ENCODE results near the gene GLYATL2.

The GLYATL2 gene

DNA sequence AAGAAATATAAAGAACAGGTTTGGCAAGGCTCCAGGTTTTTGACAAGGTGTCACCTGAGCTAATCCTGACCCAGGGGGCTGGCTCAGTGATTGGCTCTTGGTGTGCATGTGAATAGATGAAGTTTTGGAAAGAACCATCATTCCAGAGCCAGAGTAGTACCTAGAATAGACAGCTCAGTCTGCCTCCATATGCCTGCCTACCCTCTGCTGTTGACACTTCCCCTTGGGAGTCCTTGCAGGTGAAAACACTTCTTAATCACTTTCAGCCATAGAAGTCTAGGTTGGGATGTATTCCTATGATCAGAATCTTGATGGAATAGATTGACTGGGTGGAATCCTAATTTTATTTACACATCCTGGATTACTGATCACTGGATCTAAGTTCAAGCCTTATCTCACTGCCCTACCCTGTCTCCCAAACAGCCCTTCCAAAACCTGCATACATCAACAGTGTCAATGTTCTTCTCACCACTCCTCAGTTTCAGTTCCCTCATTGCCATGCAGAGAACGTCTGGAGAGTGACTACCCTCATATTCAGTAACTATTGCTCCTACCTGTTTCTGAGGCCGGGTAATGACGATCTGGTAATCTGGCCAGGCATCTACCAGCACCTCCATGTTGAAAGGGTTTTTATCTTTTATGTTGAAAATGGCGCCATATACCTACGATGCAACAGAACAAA lies 6.7 kb downstream of the GLYATL2 start:
- TF ChIP-seq CTCF (conservative IDR thresholded peaks at IDR 0.05; ENCODE audit: low read depth) = no peak
- ChIA-PET POLR2A (ENCODE audit: low non-redundant PET) (no interaction called here), CTCF (no interaction called here)

GRCh38 chr11:58832056-58832645 lies 12.4 kb downstream of the GLYATL2 start:
- H3K27ac ChIP-seq = no peak overlapping the region
- CTCF ChIA-PET = no interaction called here
- TF ChIP-seq CTCF (conservative IDR thresholded peaks at IDR 0.05; ENCODE audit: low read depth) = no peak
- POLR2A ChIA-PET (ENCODE audit: low non-redundant PET) = no interaction called here
- peak; percentile 4 for DNase-seq (ENCODE audit: low spot score)

More for the DNA sequence above, 6.7 kb downstream of the GLYATL2 start:
- no peak overlapping the region for H3K27ac ChIP-seq
- DNase-seq (ENCODE audit: low spot score) = no peak

DNA sequence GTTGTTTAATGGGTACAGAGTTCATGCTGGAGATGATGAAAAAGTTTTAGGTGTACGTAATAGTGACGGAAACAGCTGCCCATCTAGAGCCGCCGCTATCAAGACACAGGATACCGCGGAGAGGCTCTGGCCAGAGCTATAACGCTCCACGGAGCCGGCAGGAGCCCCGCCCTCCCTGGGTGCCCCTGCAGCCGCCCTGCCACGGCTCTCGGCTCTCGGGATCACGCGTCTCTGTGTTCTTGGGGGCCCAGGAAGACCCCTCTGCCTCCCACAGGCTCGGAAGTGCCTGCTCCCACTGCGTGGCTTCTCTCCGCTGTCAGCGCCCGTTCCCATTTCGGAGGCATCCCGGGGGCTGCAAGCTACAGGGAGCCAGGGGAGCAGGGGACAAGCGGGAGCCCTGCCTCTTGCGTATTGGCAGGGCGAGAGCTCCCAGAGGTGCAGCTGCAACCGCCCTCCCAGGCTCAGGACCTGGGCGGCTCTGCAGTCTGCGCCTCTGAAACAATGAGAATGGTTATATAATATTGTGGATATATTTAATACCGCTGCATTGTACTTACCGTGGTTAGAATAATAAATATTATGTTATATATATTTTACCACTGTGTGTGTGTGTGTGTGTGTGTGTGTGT lies 13.7 kb downstream of the GLYATL2 start:
- no peak for TF ChIP-seq CTCF (conservative IDR thresholded peaks at IDR 0.05; ENCODE audit: low read depth)
- DNase-seq (ENCODE audit: low spot score) = no peak
- no peak overlapping the region for H3K27ac ChIP-seq
- ChIA-PET CTCF (no interaction called here), POLR2A (ENCODE audit: low non-redundant PET) (no interaction called here)

DNA sequence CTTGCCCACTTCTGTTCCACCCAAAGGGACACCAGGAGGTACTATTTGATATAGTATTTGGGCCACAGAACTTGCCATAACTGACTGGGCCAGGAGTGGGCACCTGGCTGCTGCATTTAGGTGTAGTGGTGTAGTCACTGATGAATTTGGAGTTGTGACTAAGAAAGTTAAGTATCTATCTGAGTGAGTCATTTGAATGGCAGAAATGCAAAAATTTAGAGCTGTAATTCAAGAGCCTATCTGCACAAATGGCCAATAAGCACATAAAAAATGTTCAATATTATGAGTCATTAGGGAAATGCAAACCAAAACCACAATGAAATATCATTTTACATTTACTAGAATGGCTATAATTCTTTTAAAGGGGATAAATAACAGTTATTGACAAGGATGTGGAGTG lies 14.7 kb downstream of the GLYATL2 start:
- ChIA-PET POLR2A (ENCODE audit: low non-redundant PET) (no interaction called here), CTCF (interaction anchor here (0.7 kb wide), 1 partner anchor 1206 kb away, joined by 3 read pairs; no protein-coding TSS in a partner anchor)
- H3K27ac ChIP-seq = no peak overlapping the region
- DNase-seq (ENCODE audit: low spot score) = peak; percentile 58
- TF ChIP-seq CTCF (conservative IDR thresholded peaks at IDR 0.05; ENCODE audit: low read depth) = no peak; the same call in 1 of the 2 replicates

GRCh38 chr11:58813693-58814092 lies 30.8 kb downstream of the GLYATL2 start:
- CTCF ChIA-PET = interaction anchor here (0.7 kb wide), 2 partner anchors 26 to 42 kb away, joined by 3 to 4 read pairs; no protein-coding TSS in a partner anchor
- no peak for DNase-seq (ENCODE audit: low spot score)
- no peak overlapping the region for H3K27ac ChIP-seq
- POLR2A ChIA-PET (ENCODE audit: low non-redundant PET) = no interaction called here
- TF ChIP-seq CTCF (conservative IDR thresholded peaks at IDR 0.05; ENCODE audit: low read depth) = no peak

DNA sequence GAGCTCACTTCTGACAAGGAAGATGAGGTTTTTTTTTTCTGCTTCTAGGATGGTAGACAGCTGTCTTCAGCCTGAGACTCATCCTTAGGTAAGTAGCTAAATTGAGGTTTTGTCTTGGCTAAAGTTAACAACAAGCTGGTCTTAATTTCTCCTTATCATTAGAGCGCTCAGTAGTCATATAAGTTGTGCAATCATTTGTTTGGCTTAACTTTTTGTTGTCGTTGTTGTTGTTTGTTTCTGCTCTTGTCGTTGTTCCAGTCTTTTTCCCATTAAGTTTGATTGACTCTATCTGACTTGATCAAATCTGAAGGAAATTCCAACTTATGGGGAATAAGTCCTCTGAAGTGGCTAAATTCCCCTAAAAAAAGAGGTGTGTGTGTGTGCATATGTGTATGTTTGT lies 33.0 kb downstream of the GLYATL2 start:
- ChIA-PET CTCF (no interaction called here), POLR2A (ENCODE audit: low non-redundant PET) (no interaction called here)
- H3K27ac ChIP-seq = no peak overlapping the region
- TF ChIP-seq CTCF (conservative IDR thresholded peaks at IDR 0.05; ENCODE audit: low read depth) = no peak
- DNase-seq (ENCODE audit: low spot score) = no peak
